Pons (tissue), 1 donor: ENCODE results near the gene RINL.
"Not testable (repeated sequence)": the region's sequence is repeated elsewhere in the genome, so short reads cannot be mapped to it uniquely, and the experiment has no call there.

Source experiments
- DNase-seq: peaks from one replicate; pipeline ENCODE4 v3.0.0-alpha.2; 2016; ENCODE audit warnings: low spot score

Gene RINL

GRCh38 chr19:38834104-38834490 lies 44.0 kb downstream of the RINL start:
- DNase-seq, result no peak

- no peak for DNase-seq
Observed at GRCh38 chr19:38833092-38833425, 45.0 kb downstream of the RINL start.

- DNase-seq, result peak; percentile 46
Observed at GRCh38 chr19:38831142-38831605, 46.9 kb downstream of the RINL start.

DNA sequence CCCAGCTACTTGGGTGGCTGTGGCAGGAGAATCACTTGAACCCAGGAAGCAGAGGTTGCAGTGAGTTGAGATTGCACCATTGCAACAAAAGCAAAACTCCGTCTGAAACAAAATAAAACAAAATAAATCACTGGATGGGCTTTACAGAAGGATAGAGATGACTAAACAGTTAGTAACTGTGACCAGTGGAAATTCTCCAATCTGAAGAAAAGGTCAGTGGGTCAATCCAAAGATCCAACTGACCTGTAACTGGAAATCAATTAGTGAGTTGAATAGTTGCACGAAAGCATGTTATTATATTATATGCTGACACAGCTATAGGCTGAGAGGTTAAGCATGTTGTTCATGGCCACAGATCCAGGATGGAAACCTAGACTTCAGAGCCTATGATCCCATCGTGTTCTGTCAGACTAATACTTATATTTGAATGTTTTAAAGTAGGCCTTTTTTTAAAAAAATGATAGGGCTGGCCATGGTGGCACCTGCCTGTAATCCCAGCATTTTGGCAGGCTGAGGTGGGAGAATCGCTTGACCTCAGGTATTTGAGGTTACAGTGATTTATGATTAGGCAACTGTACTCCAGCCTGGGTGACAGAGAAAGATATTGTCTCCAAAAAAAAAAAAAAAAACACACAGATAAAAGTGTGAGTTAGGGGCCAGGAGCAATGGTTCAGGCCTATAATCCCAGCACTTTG lies 47.9 kb downstream of the RINL start:
- no peak for DNase-seq

GRCh38 chr19:38829203-38829602 lies 48.9 kb downstream of the RINL start:
- DNase-seq, result not testable (repeated sequence)

GRCh38 chr19:38826856-38827551 lies 51.1 kb downstream of the RINL start:
- DNase-seq, result no peak

GRCh38 chr19:38825936-38826335 lies 52.1 kb downstream of the RINL start:
- DNase-seq, result not testable (repeated sequence)

GRCh38 chr19:38821230-38821825 lies 56.7 kb downstream of the RINL start:
- DNase-seq, result not testable (repeated sequence)

DNA sequence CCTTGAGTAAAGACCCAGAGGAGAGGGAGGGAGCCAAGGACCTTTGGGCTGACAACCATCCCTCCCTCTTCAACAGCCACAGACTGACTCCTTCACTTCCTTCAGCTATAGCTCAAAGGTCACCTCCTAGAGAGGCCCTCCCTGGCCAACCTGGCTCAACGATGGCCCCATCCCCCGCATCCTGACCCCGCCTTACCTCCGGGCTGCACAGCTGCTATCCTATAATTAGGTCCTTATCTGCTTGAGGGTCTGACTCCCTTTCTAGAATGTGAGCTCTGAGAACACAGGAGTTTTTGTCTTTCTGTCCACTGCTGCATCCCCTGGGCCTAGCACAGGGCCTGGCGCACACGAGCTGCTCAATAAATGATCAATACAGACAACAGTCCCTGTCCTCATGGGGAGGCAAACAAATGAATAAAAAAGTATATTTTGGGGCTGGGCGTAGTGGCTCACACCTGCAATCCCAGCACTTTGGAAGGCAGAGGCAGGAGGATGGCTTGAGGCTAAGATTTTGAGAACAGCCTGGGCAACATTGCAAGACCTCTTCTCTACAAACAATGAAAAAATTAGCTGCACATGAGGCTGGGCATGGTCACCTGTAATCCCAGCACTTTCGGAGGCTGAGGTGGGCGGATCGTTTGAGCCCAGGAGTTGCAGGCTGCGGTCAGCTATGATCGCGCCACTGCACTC lies 58.7 kb downstream of the RINL start:
- no peak for DNase-seq
